Measurements from ENCODE around the gene USP37. TPM values are rescaled to one million over a fixed set of nuclear protein-coding genes. Genes with fewer than 3 reads are reported as not detected.

USP37 gene
- total and polyA plus RNA-seq, 2 of the 13 experiments (the other 11 are each of a cell fraction or from before 2014, with no cell fraction given): 6.5 to 30.6 TPM

GRCh38 chr2:218406949-218407618 lies 161.1 kb downstream of the USP37 start (continued):
- TF ChIP-seq ZBTB1 (CRISPR knock-in tag; IDR thresholded peaks at IDR 0.05; ENCODE audit: borderline replicate concordance) (no peak), SKI (IDR thresholded peaks at IDR 0.05; ENCODE audit: partially characterized antibody) (no peak), POLR2G (IDR thresholded peaks at IDR 0.05; ENCODE audit: low read depth, low read length) (no peak; the same call in 1 of the 2 replicates), ETV6 (CRISPR knock-in tag; conservative IDR thresholded peaks at IDR 0.05) (peak; percentile 37; the same call in 1 of the 2 replicates), KAT8 (CRISPR knock-in tag; IDR thresholded peaks at IDR 0.05) (no peak), ZNF160 (CRISPR knock-in tag; IDR thresholded peaks at IDR 0.05) (no peak), ZNF597 (CRISPR knock-in tag; IDR thresholded peaks at IDR 0.05) (no peak), RAD21 (CRISPR knock-in tag; IDR thresholded peaks at IDR 0.05) (no peak), NR2F6 (IDR thresholded peaks at IDR 0.05) (no peak), NR2F6 (CRISPR knock-in tag; IDR thresholded peaks at IDR 0.05) (no peak), GTF3A (CRISPR knock-in tag; conservative IDR thresholded peaks at IDR 0.05) (no peak; the same call in 1 of the 2 replicates), POLR2AphosphoS5 (IDR thresholded peaks at IDR 0.05; ENCODE audit: low read depth, low read length) (no peak; the same call in 1 of the 2 replicates), PATZ1 (CRISPR knock-in tag; IDR thresholded peaks at IDR 0.05) (no peak), ARNT2 (CRISPR knock-in tag; IDR thresholded peaks at IDR 0.05; ENCODE audit: low read depth) (no peak), ZNF549 (CRISPR knock-in tag; IDR thresholded peaks at IDR 0.05) (no peak), DRAP1 (CRISPR knock-in tag; IDR thresholded peaks at IDR 0.05) (no peak), HOXA5 (CRISPR knock-in tag; IDR thresholded peaks at IDR 0.05) (no peak), ZBTB14 (CRISPR knock-in tag; IDR thresholded peaks at IDR 0.05) (no peak)
- TF ChIP-seq, protein P1, sequence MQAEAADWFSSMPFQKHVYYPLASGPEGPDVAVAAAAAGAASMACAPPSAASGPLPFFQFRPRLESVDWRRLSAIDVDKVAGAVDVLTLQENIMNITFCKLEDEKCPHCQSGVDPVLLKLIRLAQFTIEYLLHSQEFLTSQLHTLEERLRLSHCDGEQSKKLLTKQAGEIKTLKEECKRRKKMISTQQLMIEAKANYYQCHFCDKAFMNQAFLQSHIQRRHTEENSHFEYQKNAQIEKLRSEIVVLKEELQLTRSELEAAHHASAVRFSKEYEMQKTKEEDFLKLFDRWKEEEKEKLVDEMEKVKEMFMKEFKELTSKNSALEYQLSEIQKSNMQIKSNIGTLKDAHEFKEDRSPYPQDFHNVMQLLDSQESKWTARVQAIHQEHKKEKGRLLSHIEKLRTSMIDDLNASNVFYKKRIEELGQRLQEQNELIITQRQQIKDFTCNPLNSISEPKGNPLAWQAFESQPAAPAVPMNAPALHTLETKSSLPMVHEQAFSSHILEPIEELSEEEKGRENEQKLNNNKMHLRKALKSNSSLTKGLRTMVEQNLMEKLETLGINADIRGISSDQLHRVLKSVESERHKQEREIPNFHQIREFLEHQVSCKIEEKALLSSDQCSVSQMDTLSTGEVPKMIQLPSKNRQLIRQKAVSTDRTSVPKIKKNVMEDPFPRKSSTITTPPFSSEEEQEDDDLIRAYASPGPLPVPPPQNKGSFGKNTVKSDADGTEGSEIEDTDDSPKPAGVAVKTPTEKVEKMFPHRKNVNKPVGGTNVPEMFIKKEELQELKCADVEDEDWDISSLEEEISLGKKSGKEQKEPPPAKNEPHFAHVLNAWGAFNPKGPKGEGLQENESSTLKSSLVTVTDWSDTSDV (CRISPR knock-in tag; IDR thresholded peaks at IDR 0.05): no peak; the same call in 1 of the 2 replicates
- TF ChIP-seq, protein P2, sequence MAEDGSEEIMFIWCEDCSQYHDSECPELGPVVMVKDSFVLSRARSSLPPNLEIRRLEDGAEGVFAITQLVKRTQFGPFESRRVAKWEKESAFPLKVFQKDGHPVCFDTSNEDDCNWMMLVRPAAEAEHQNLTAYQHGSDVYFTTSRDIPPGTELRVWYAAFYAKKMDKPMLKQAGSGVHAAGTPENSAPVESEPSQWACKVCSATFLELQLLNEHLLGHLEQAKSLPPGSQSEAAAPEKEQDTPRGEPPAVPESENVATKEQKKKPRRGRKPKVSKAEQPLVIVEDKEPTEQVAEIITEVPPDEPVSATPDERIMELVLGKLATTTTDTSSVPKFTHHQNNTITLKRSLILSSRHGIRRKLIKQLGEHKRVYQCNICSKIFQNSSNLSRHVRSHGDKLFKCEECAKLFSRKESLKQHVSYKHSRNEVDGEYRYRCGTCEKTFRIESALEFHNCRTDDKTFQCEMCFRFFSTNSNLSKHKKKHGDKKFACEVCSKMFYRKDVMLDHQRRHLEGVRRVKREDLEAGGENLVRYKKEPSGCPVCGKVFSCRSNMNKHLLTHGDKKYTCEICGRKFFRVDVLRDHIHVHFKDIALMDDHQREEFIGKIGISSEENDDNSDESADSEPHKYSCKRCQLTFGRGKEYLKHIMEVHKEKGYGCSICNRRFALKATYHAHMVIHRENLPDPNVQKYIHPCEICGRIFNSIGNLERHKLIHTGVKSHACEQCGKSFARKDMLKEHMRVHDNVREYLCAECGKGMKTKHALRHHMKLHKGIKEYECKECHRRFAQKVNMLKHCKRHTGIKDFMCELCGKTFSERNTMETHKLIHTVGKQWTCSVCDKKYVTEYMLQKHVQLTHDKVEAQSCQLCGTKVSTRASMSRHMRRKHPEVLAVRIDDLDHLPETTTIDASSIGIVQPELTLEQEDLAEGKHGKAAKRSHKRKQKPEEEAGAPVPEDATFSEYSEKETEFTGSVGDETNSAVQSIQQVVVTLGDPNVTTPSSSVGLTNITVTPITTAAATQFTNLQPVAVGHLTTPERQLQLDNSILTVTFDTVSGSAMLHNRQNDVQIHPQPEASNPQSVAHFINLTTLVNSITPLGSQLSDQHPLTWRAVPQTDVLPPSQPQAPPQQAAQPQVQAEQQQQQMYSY (CRISPR knock-in tag; IDR thresholded peaks at IDR 0.05): peak; percentile 48; the same call in 1 of the 2 replicates

Data from HepG2 (cell line).